H9 (cell line): ENCODE results near the gene IMMP2L. TPM values are rescaled to one million over a fixed set of nuclear protein-coding genes. Genes with fewer than 3 reads are reported as not detected.

Source experiments
- DNase-seq: peaks from one replicate; pipeline ENCODE4 v3.0.0-alpha.2; 2017
- H2AFZ ChIP-seq: one replicate; pipeline ENCODE4 v1.6.1; 2013; ENCODE audit warnings: mild to moderate bottlenecking, low read length, control low read depth, moderate library complexity
- H2AK5ac ChIP-seq: 2 replicates; pipeline ENCODE4 v1.6.1; 2013; ENCODE audit warnings: low read length, control low read depth, mixed read lengths; ENCODE audit not compliant: insufficient read length
- H2BK120ac ChIP-seq: one replicate; pipeline ENCODE4 v1.6.1; 2013; ENCODE audit warnings: low read depth, mild to moderate bottlenecking, low read length, control low read depth, inconsistent platforms; ENCODE audit not compliant: poor library complexity, severe bottlenecking
- H2BK12ac ChIP-seq: 2 replicates; pipeline ENCODE4 v1.6.1; 2013; ENCODE audit warnings: low read length, control low read depth, mixed read lengths, low read depth; ENCODE audit not compliant: insufficient read length
- H2BK15ac ChIP-seq: 2 replicates; pipeline ENCODE4 v1.6.1; 2013; ENCODE audit warnings: low read depth, low read length, control low read depth
- H2BK20ac ChIP-seq: one replicate; pipeline ENCODE4 v1.6.1; 2013; ENCODE audit warnings: low read depth, mild to moderate bottlenecking, low read length, control low read depth, inconsistent platforms; ENCODE audit not compliant: poor library complexity, severe bottlenecking
- H2BK5ac ChIP-seq: 2 replicates; pipeline ENCODE4 v1.6.1; 2013; ENCODE audit warnings: low read length, control low read depth, mixed read lengths; ENCODE audit not compliant: insufficient read length
- H3K14ac ChIP-seq: 2 replicates; pipeline ENCODE4 v1.6.1; 2013; ENCODE audit warnings: low read length, control low read depth; ENCODE audit not compliant: insufficient read depth
- H3K18ac ChIP-seq: 2 replicates; pipeline ENCODE4 v1.6.1; 2013; ENCODE audit warnings: low read depth, mild to moderate bottlenecking, mixed read lengths, low read length, control low read depth; ENCODE audit not compliant: insufficient read length
- H3K23ac ChIP-seq: 2 replicates; pipeline ENCODE4 v1.6.1; 2013; ENCODE audit warnings: low read length, control low read depth, mixed read lengths, low read depth; ENCODE audit not compliant: insufficient read length
- H3K23me2 ChIP-seq: 2 replicates; pipeline ENCODE4 v1.6.1; 2013; ENCODE audit warnings: low read depth, mild to moderate bottlenecking, mixed read lengths, low read length, control low read depth; ENCODE audit not compliant: insufficient read length, poor library complexity, severe bottlenecking
- H3K27ac ChIP-seq: 2 replicates; pipeline ENCODE4 v1.5.1; 2013; ENCODE audit warnings: low read length, control low read depth, mixed read lengths, low read depth; ENCODE audit not compliant: insufficient read length
- H3K27me3 ChIP-seq: 2 replicates; pipeline ENCODE4 v1.6.1; 2013; ENCODE audit warnings: low read length, control low read depth, inconsistent platforms; ENCODE audit not compliant: insufficient read depth
- H3K4ac ChIP-seq: 2 replicates; pipeline ENCODE4 v1.6.1; 2013; ENCODE audit warnings: low read depth, mild to moderate bottlenecking, control low read depth, inconsistent platforms, low read length, moderate library complexity
- H3K4me1 ChIP-seq: 2 replicates; pipeline ENCODE4 v1.6.1; 2013; ENCODE audit warnings: low read length, control low read depth, inconsistent platforms; ENCODE audit not compliant: insufficient read depth
- H3K4me2 ChIP-seq: 2 replicates; pipeline ENCODE4 v1.6.1; 2013; ENCODE audit warnings: low read length, control low read depth, mixed read lengths; ENCODE audit not compliant: insufficient read length, insufficient read depth
- H3K56ac ChIP-seq: 2 replicates; pipeline ENCODE4 v1.6.1; 2013; ENCODE audit warnings: low read depth, mild to moderate bottlenecking, mixed read lengths, low read length, control low read depth; ENCODE audit not compliant: insufficient read length
- H3K79me1 ChIP-seq: 2 replicates; pipeline ENCODE4 v1.6.1; 2013; ENCODE audit warnings: low read depth, mild to moderate bottlenecking, moderate library complexity, low read length, control low read depth, inconsistent platforms; ENCODE audit not compliant: insufficient read depth, poor library complexity, severe bottlenecking
- H3K79me2 ChIP-seq: 2 replicates; pipeline ENCODE4 v1.6.1; 2013; ENCODE audit warnings: low read length, control low read depth, inconsistent platforms; ENCODE audit not compliant: insufficient read depth
- H3K9ac ChIP-seq: 2 replicates; pipeline ENCODE4 v1.6.1; 2013; ENCODE audit warnings: low read length, control low read depth, mixed read lengths; ENCODE audit not compliant: insufficient read length; ENCODE audit errors: extremely low read depth
- H3K9me3 ChIP-seq: one replicate; pipeline ENCODE4 v1.6.1; 2013; ENCODE audit warnings: low read depth, low read length, inconsistent platforms; ENCODE audit not compliant: control insufficient read depth
- H3T11ph ChIP-seq: one replicate; pipeline ENCODE4 v1.6.1; 2013; ENCODE audit warnings: mild to moderate bottlenecking, low read length, control low read depth, inconsistent platforms
- H4K20me1 ChIP-seq: one replicate; pipeline ENCODE4 v1.6.1; 2013; ENCODE audit not compliant: control insufficient read depth, insufficient read length, insufficient read depth
- H4K5ac ChIP-seq: 2 replicates; pipeline ENCODE4 v1.6.1; 2013; ENCODE audit warnings: low read depth, mild to moderate bottlenecking, mixed read lengths, low read length, control low read depth; ENCODE audit not compliant: insufficient read length
- H4K8ac ChIP-seq: replicated peaks from 2 replicates; pipeline ENCODE4 v1.6.1; 2013; ENCODE audit warnings: low read length, control low read depth, mixed read lengths, low read depth; ENCODE audit not compliant: insufficient read length
- H4K91ac ChIP-seq: 2 replicates; pipeline ENCODE4 v1.6.1; 2013; ENCODE audit warnings: low read depth, mild to moderate bottlenecking, moderate library complexity, mixed read lengths, low read length, control low read depth; ENCODE audit not compliant: insufficient read length
- H3K27ac Mint-ChIP-seq, 3 experiments: 2 replicates in 2 of 3; 3 replicates in 1 of 3; pipeline ENCODE4 v1.8.0; 2020 to 2021; ENCODE audit warnings: mixed read lengths in 3 of 3, mild to moderate bottlenecking in 1 of 3, moderate library complexity in 1 of 3
- H3K27me3 Mint-ChIP-seq: 2 replicates; pipeline ENCODE4 v1.8.0; 2021; ENCODE audit warnings: low read depth, mild to moderate bottlenecking, moderate library complexity, mixed read lengths
- H3K36me3 Mint-ChIP-seq, 3 experiments: 2 replicates in 2 of 3; 3 replicates in 1 of 3; pipeline ENCODE4 v1.8.0; 2020 to 2021; ENCODE audit warnings: low read depth in 3 of 3, mixed read lengths in 3 of 3; ENCODE audit not compliant: insufficient read depth in 1 of 3
- H3K4me1 Mint-ChIP-seq, 2 experiments: 2 replicates each; pipeline ENCODE4 v1.8.0; 2020; ENCODE audit warnings: mixed read lengths in 2 of 2
- H3K4me3 Mint-ChIP-seq, 2 experiments: 2 replicates in 1 of 2; 3 replicates in 1 of 2; pipeline ENCODE4 v1.8.0; 2020 to 2021; ENCODE audit warnings: mild to moderate bottlenecking in 2 of 2, mixed read lengths in 2 of 2, moderate library complexity in 1 of 2
- H3K9me3 Mint-ChIP-seq, 2 experiments: 2 replicates in 1 of 2; 3 replicates in 1 of 2; pipeline ENCODE4 v1.8.0; 2020; ENCODE audit warnings: mild to moderate bottlenecking in 2 of 2, mixed read lengths in 2 of 2, moderate library complexity in 1 of 2
- CTCF ChIP-seq: fragments of 200-600 bp; sonication (generic); conservative IDR thresholded peaks from 3 replicates; pipeline ENCODE4 v1.8.0; 2021; ENCODE audit warnings: antibody characterized with exemption, mild to moderate bottlenecking
- WGBS: extraction: QIAGEN DNeasy Blood & Tissue Kit; methylation state at CpG from one replicate; pipeline ENCODE4 v1.1.7; 2013; ENCODE audit warnings: missing lambda C conversion rate, low lambda C conversion rate, mixed read lengths; ENCODE audit not compliant: insufficient read length; ENCODE audit errors: extremely low coverage; 5-methylcytosine and 5-hydroxymethylcytosine counted together
- total RNA-seq: library from RNA; stranded (reverse); gene quantifications from 2 replicates; pipeline ENCODE4 v1.2.1, GENCODE V29; 2021

The IMMP2L gene
- total RNA-seq, 1 experiment from 2014 or later: 14.7 TPM

GRCh38 chr7:110775046-110775445, 787.2 kb downstream of the IMMP2L start:
- Histone ChIP-seq H4K91ac (no peak overlapping the region), H3K18ac (no peak overlapping the region), H3K9me3 (no peaks in the 10 kb centered on the region), H2BK20ac (no peak overlapping the region), H3K27me3 (no peaks in the 10 kb centered on the region), H2BK15ac (no peak overlapping the region), H3K4ac (no peak overlapping the region), H4K5ac (no peak overlapping the region), H2BK12ac (no peak overlapping the region), H2AFZ (no peak overlapping the region), H3K14ac (no peak overlapping the region), H4K8ac (no peak overlapping the region), H4K20me1 (no peaks in the 10 kb centered on the region), H3K23ac (no peak overlapping the region), H3K4me1 (no peaks in the 10 kb centered on the region), H3K9ac (no peak overlapping the region), H3K79me1 (no peaks in the 10 kb centered on the region), H3K4me2 (no peak overlapping the region), H3K79me2 (no peaks in the 10 kb centered on the region), H3K27ac (no peak overlapping the region), H2AK5ac (no peak overlapping the region), H2BK5ac (no peak overlapping the region), H2BK120ac (no peak overlapping the region), H3T11ph (no peak overlapping the region), H3K23me2 (no peaks in the 10 kb centered on the region), H3K56ac (no peak overlapping the region)
- Mint-ChIP-seq H3K27ac (no peak overlapping the region), H3K27me3 (no peaks in the 10 kb centered on the region), H3K36me3 (no peaks in the 10 kb centered on the region), H3K4me1 (peaks cover 0 to 3% of the 10 kb centered on the region in 2 experiments; a peak in 1 of 4 replicates), H3K4me3 (no peak overlapping the region), H3K9me3 (no peaks in the 10 kb centered on the region)
- no CpG with 5 or more reads among the region's 2 CpGs for WGBS
- no peak for TF ChIP-seq CTCF
- DNase-seq: no peak
